Measurements from ENCODE around the gene SOX10. TPM values are rescaled to one million over a fixed set of nuclear protein-coding genes. Genes with fewer than 3 reads are reported as not detected.

The SOX10 gene
- total and polyA plus RNA-seq, 8 donors = 0.06 to 0.96 (median 0.30) TPM

Small RNA genes lying within 50 kb of the gene (microRNA-seq; reads per million reads assigned to microRNA genes)
- gene MIR4534 (0 reads per million in 2 donors), gene MIR6820 (0.59 to 0.77 reads per million in 2 donors)

Other genes with a start within 250 kb of the SOX10 start
- 10 to 100 TPM; 27.1 to 54.8 (median 37.8) TPM for gene GCAT, start 176.6 kb downstream of the SOX10 start, total RNA-seq
- gene GCAT, start 176.6 kb downstream of the SOX10 start, polyA plus RNA-seq = 10 to 100 TPM; 30.9 to 62.7 TPM
- gene GALR3, start 161.2 kb downstream of the SOX10 start, total RNA-seq = under 1 TPM in 4 of 6 donors, not detected in 2; 0.19 to 0.75 (median 0.42) TPM
- under 1 TPM in 1 of 2 donors, not detected in 1; 0.65 TPM for gene GALR3, start 161.2 kb downstream of the SOX10 start, polyA plus RNA-seq
- 10 to 100 TPM; 11.4 to 18.1 (median 15.2) TPM for gene ANKRD54, start 140.2 kb downstream of the SOX10 start, total RNA-seq
- 10 to 100 TPM; 22.6 to 24.0 TPM for gene ANKRD54, start 140.2 kb downstream of the SOX10 start, polyA plus RNA-seq
- 100 to 1,000 TPM; 267 to 412 (median 348) TPM for gene EIF3L, start 135.1 kb downstream of the SOX10 start, total RNA-seq
- 100 to 1,000 TPM; 162 to 242 TPM for gene EIF3L, start 135.1 kb downstream of the SOX10 start, polyA plus RNA-seq
- gene MICALL1, start 78.3 kb downstream of the SOX10 start, total RNA-seq = 10 to 100 TPM; 16.5 to 22.3 (median 19.3) TPM
- 10 to 100 TPM in 1 of 2 donors, 1 to 10 TPM in 1; 8.8 to 19.5 TPM for gene MICALL1, start 78.3 kb downstream of the SOX10 start, polyA plus RNA-seq
- gene C22orf23, start 31.0 kb downstream of the SOX10 start, total RNA-seq = under 1 TPM in 4 of 6 donors, not detected in 2; 0.09 to 0.31 (median 0.22) TPM
- under 1 TPM; 0.38 to 0.68 TPM for gene C22orf23, start 31.0 kb downstream of the SOX10 start, polyA plus RNA-seq
- gene POLR2F, start 30.9 kb downstream of the SOX10 start, total RNA-seq = 10 to 100 TPM; 21.2 to 32.5 (median 27.7) TPM
- gene POLR2F, start 30.9 kb downstream of the SOX10 start, polyA plus RNA-seq = 10 to 100 TPM; 61.9 to 74.5 TPM
- gene PICK1, start 72.8 kb upstream of the SOX10 start, total RNA-seq = 10 to 100 TPM; 12.5 to 25.8 (median 19.1) TPM
- gene PICK1, start 72.8 kb upstream of the SOX10 start, polyA plus RNA-seq = 10 to 100 TPM; 49.7 to 55.0 TPM
- under 1 TPM in 1 of 6 donors, not detected in 5; 0.06 TPM for gene SLC16A8, start 99.6 kb upstream of the SOX10 start, total RNA-seq
- under 1 TPM; 0.05 to 0.57 TPM for gene SLC16A8, start 99.6 kb upstream of the SOX10 start, polyA plus RNA-seq
- 1 to 10 TPM in 2 of 6 donors, under 1 TPM in 4; 0.56 to 1.9 (median 0.95) TPM for gene BAIAP2L2, start 126.1 kb upstream of the SOX10 start, total RNA-seq
- 10 to 100 TPM in 1 of 2 donors, 1 to 10 TPM in 1; 3.6 to 13.8 TPM for gene BAIAP2L2, start 126.1 kb upstream of the SOX10 start, polyA plus RNA-seq
- gene PLA2G6, start 197.3 kb upstream of the SOX10 start, total RNA-seq = 10 to 100 TPM in 5 of 6 donors, 1 to 10 TPM in 1; 8.7 to 47.0 (median 21.3) TPM
- 100 to 1,000 TPM; 107 to 109 TPM for gene PLA2G6, start 197.3 kb upstream of the SOX10 start, polyA plus RNA-seq
- 1 to 10 TPM; 3.4 to 8.9 (median 6.8) TPM for gene MAFF, start 217.4 kb upstream of the SOX10 start, total RNA-seq
- 10 to 100 TPM; 10.6 to 16.7 TPM for gene MAFF, start 217.4 kb upstream of the SOX10 start, polyA plus RNA-seq